Type B pancreatic cell (in vitro differentiated cells): Measurements from ENCODE around the gene PARVG. TPM values are rescaled to one million over a fixed set of nuclear protein-coding genes. Genes with fewer than 3 reads are reported as not detected.
"Not testable (repeated sequence)": the region's sequence is repeated elsewhere in the genome, so short reads cannot be mapped to it uniquely, and the experiment has no call there.

ENCODE experiments used
- DNase-seq: peaks from one replicate; pipeline ENCODE4 v3.0.0; 2021; ENCODE audit warnings: mixed read lengths; ENCODE audit not compliant: unreplicated experiment; ENCODE audit errors: extremely low spot score
- H3K27ac Mint-ChIP-seq: 2 replicates; pipeline ENCODE4 v1.8.0; 2021; ENCODE audit warnings: mild to moderate bottlenecking, mixed read lengths
- H3K27me3 Mint-ChIP-seq: 2 replicates; pipeline ENCODE4 v1.8.0; 2021; ENCODE audit warnings: mixed read lengths
- H3K36me3 Mint-ChIP-seq: 2 replicates; pipeline ENCODE4 v1.8.0; 2021; ENCODE audit warnings: mixed read lengths
- H3K4me1 Mint-ChIP-seq: one replicate; pipeline ENCODE4 v1.8.0; 2021; ENCODE audit warnings: mixed read lengths; ENCODE audit not compliant: unreplicated experiment
- H3K4me3 Mint-ChIP-seq: 2 replicates; pipeline ENCODE4 v1.8.0; 2021; ENCODE audit warnings: mild to moderate bottlenecking, mixed read lengths
- H3K9me3 Mint-ChIP-seq: 2 replicates; pipeline ENCODE4 v1.8.0; 2021; ENCODE audit warnings: mixed read lengths
- total RNA-seq: library from RNA; stranded (reverse); gene quantifications from 2 replicates; pipeline ENCODE4 v1.2.1, GENCODE V29; 2021; ENCODE audit warnings: low replicate concordance
- TF ChIP-seq, protein P1 (sequence below): fragments of 200-600 bp; sonication (generic); conservative IDR thresholded peaks from 2 replicates; pipeline ENCODE4 v1.5.0; 2021; ENCODE audit warnings: antibody characterized with exemption, mild to moderate bottlenecking

The PARVG gene
- total RNA-seq, 1 donor from 2014 or later: 0.19 TPM

DNA sequence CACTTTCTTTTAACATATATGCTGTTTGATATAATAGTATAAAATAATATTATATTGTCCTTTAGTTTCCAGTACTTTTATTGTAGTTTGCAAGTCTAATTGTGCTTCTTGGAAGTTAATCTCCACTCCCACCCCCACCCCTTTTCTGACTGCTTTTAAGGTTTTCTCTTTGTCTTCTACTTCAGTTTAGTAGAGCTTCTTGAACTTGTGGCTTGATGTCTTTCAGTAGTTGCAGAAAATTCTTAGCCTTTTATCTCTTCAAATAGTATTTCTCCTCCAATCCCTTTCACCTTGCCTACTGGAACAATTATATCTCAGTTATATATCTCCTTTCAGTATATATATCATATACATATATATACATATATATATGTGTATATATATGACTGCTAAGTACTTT lies 56.6 kb downstream of the PARVG start:
- no peak overlapping the region for H3K27ac Mint-ChIP-seq
- no peaks in the 10 kb centered on the region for H3K36me3 Mint-ChIP-seq
- TF ChIP-seq, protein P1, sequence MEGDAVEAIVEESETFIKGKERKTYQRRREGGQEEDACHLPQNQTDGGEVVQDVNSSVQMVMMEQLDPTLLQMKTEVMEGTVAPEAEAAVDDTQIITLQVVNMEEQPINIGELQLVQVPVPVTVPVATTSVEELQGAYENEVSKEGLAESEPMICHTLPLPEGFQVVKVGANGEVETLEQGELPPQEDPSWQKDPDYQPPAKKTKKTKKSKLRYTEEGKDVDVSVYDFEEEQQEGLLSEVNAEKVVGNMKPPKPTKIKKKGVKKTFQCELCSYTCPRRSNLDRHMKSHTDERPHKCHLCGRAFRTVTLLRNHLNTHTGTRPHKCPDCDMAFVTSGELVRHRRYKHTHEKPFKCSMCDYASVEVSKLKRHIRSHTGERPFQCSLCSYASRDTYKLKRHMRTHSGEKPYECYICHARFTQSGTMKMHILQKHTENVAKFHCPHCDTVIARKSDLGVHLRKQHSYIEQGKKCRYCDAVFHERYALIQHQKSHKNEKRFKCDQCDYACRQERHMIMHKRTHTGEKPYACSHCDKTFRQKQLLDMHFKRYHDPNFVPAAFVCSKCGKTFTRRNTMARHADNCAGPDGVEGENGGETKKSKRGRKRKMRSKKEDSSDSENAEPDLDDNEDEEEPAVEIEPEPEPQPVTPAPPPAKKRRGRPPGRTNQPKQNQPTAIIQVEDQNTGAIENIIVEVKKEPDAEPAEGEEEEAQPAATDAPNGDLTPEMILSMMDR: no peak
- H3K4me3 Mint-ChIP-seq: no peak overlapping the region
- no peak for DNase-seq
- no peaks in the 10 kb centered on the region for H3K4me1 Mint-ChIP-seq
- no peaks in the 10 kb centered on the region for H3K9me3 Mint-ChIP-seq
- H3K27me3 Mint-ChIP-seq: peaks cover 8% of the 10 kb centered on the region

DNA sequence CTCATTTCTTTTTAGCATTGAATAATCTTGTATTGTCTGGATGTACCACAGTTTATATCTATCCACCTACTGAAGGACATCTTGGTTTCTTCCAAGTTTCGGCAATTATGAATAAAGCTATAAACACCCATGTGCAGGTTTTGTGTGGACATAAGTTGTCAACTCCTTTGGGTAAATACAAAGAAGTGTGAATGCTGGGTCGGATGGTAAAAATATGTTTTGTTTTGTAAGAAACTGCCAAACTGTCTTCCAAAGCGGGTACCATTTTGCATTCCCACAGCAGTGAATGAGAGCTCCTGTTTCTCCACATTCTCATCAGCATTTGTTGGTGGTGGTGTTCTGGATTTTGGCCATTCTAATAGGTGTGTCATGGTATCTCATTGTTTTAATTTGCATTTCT lies 60.4 kb downstream of the PARVG start:
- not testable (repeated sequence) for H3K9me3 Mint-ChIP-seq, H3K27me3 Mint-ChIP-seq, H3K36me3 Mint-ChIP-seq, H3K4me1 Mint-ChIP-seq, H3K4me3 Mint-ChIP-seq, H3K27ac Mint-ChIP-seq, DNase-seq

DNA sequence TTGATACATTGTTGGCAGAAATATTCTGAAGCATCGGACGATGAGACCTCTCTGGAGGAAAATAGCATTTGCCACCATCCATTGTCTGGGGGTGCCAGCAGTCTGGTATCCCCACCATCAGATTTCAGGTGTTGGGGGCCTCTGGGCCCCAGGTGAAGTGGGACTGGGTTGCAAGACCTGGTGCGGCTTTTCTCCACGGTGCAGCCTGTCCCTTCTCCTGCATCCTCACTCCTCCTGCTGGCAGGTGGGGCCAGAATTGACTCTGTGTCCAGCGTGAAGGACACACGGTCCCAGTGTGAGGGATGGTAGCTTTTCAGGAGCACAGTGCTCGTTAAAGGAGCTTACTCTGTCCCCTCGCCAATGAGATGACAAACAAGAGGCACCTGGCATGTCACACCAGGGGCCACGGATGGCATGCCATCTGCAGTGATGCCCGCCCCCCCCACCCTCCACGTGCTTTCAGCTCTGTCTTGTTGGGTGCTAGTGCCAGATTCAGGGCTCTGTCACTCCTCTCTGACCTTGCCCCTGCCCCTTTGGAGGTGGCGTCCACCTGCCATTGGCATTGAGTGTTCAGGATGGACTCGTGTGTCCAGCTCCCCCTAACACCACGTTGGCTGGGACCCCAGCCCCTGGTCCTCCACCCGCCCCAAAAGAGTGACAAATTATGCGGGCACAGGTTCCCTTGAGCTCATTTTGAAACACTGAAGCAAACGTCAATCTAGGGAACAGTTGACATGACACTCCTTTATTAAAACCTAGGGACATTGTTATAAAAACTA lies 62.4 kb downstream of the PARVG start:
- Mint-ChIP-seq H3K27me3 (peaks cover 10% of the 10 kb centered on the region), H3K36me3 (no peaks in the 10 kb centered on the region), H3K4me3 (no peak overlapping the region), H3K27ac (no peak overlapping the region), H3K4me1 (no peaks in the 10 kb centered on the region), H3K9me3 (no peaks in the 10 kb centered on the region)
- no peak for DNase-seq
- TF ChIP-seq, protein P1: no peak

DNA sequence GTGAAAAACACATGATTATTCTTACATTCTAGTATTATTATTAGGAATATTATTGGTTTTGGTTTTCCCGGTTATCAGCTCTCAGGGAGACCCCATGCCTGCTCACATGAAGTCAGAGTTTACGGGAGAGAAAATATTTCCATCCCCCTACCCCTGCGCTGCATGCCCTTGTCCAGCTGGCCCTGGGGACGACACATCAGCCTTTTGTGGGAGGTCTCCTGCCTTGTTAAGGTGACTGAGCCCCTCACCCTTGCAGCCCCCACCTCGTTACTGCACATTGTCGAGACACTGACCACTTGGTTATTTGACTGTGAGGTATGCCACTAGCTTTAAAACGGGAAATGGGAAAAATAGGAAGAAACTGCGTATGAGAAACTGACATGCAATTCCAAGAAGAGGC lies 63.0 kb downstream of the PARVG start:
- Mint-ChIP-seq H3K4me1 (no peaks in the 10 kb centered on the region), H3K4me3 (no peak overlapping the region), H3K9me3 (no peaks in the 10 kb centered on the region), H3K27me3 (peaks cover 10% of the 10 kb centered on the region), H3K36me3 (no peaks in the 10 kb centered on the region), H3K27ac (no peak overlapping the region)
- TF ChIP-seq, protein P1: no peak
- no peak for DNase-seq

DNA sequence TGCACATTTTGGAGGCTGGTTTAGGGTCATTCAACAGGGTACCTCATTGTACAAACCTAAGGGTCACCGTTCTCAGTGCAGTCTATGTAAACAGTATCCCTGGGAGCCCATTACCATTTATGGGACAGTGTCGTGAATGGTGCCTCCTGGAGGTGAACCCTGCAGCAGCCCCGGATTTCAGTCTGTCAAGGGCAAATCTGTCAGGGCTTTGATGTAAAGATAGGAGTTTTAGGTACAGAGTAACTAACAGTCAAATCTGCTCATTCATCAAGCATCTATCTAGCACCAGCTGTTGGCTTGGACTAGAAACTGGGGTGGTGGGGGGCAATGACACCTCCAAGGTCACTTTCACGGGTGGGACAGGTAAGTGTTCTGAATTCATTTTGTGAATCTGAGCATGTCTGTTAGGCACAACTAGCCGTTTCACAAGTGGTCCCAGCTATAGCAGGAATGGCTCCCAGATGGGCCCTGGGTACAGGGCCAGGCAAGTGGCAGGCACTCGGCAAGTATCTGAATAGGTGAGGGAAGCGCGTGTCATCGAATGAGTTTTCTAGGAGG lies 63.6 kb downstream of the PARVG start:
- Mint-ChIP-seq H3K36me3 (no peaks in the 10 kb centered on the region), H3K27me3 (peaks cover 10% of the 10 kb centered on the region), H3K4me1 (no peaks in the 10 kb centered on the region), H3K4me3 (no peak overlapping the region), H3K27ac (no peak overlapping the region), H3K9me3 (no peaks in the 10 kb centered on the region)
- TF ChIP-seq, protein P1: no peak
- no peak for DNase-seq

DNA sequence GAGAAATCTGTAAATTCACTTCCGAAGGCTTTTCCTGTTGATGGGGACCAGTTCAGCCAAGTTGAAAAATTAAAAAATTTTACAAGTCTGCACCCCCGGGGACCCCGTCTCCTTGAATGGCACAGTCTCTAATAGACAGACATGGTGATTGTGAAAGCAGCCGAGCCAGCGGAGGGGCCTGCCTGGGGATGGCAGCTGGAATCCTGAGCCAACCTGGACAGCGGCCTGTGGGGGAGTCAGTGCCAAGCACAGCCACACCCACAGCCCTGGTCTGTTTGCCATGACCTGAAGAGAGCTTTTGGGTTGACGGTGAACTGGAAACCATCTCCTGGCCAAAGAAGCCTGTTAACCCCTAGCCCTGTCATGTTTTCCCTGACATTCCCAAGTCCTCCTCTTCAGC lies 64.7 kb downstream of the PARVG start:
- DNase-seq: no peak
- Mint-ChIP-seq H3K4me3 (no peak overlapping the region), H3K27ac (no peak overlapping the region), H3K9me3 (peaks cover 9% of the 10 kb centered on the region), H3K36me3 (no peaks in the 10 kb centered on the region), H3K27me3 (peaks cover 10% of the 10 kb centered on the region), H3K4me1 (no peaks in the 10 kb centered on the region)
- TF ChIP-seq, protein P1: no peak
